Keratinocyte (primary cell): ENCODE data around the gene CDKL5. TPM values are rescaled to one million over a fixed set of nuclear protein-coding genes. Genes with fewer than 3 reads are reported as not detected.

Experiments used
- DNase-seq: peaks from one replicate; pipeline ENCODE4 v3.0.0-alpha.2; 2011; ENCODE audit warnings: low read depth, missing footprints, low spot score
- FAIRE-seq: peaks from 2 replicates; lab custom pipeline; 2011; peaks lifted over from hg19 to GRCh38; lab: Jason Lieb, UNC
- H2AFZ ChIP-seq: 2 replicates; pipeline ENCODE4 v1.6.0; 2012; ENCODE audit warnings: low read length, control low read depth, inconsistent platforms; ENCODE audit not compliant: control insufficient read depth
- H3K27ac ChIP-seq: 2 replicates; pipeline ENCODE4 v1.5.1; 2011; ENCODE audit warnings: low read length; ENCODE audit not compliant: control insufficient read depth, insufficient read depth
- H3K27me3 ChIP-seq: 3 replicates; pipeline ENCODE4 v1.6.0; 2011; ENCODE audit warnings: low read length; ENCODE audit not compliant: control insufficient read depth, insufficient read depth; ENCODE audit errors: extremely low read depth
- H3K36me3 ChIP-seq, 2 experiments: 2 replicates in 1 of 2; 3 replicates in 1 of 2; pipeline ENCODE4 v1.5.1; 2011; ENCODE audit warnings: low read length in 2 of 2, mild to moderate bottlenecking in 1 of 2; ENCODE audit not compliant: control insufficient read depth in 2 of 2, insufficient read depth in 2 of 2; ENCODE audit errors: extremely low read depth in 1 of 2
- H3K4me1 ChIP-seq: 3 replicates; pipeline ENCODE4 v1.5.1; 2011; ENCODE audit warnings: low read length; ENCODE audit not compliant: control insufficient read depth, insufficient read depth; ENCODE audit errors: extremely low read depth
- H3K4me2 ChIP-seq: 3 replicates; pipeline ENCODE4 v1.6.0; 2011; ENCODE audit warnings: low read depth, low read length; ENCODE audit not compliant: control insufficient read depth, insufficient read depth; ENCODE audit errors: extremely low read depth
- H3K4me3 ChIP-seq, 3 experiments: fragments of 200-600 bp in 1 of 3; sonication (generic) in 1 of 3; 2 replicates in 2 of 3; 3 replicates in 1 of 3; pipeline ENCODE4 v1.5.1; 2011 to 2016; ENCODE audit warnings: low read length in 3 of 3, mild to moderate bottlenecking in 3 of 3, control low read depth in 2 of 3, inconsistent platforms in 1 of 3, low read depth in 1 of 3, mixed read lengths in 1 of 3, mixed run types in 1 of 3, moderate library complexity in 1 of 3; ENCODE audit not compliant: control insufficient read depth in 2 of 3, insufficient read depth in 2 of 3; ENCODE audit errors: extremely low read depth in 1 of 3
- H3K79me2 ChIP-seq: 2 replicates; pipeline ENCODE4 v1.6.0; 2012; ENCODE audit warnings: low read length; ENCODE audit not compliant: control insufficient read depth, insufficient read depth
- H3K9ac ChIP-seq: 3 replicates; pipeline ENCODE4 v1.6.0; 2011; ENCODE audit warnings: low read length; ENCODE audit not compliant: control insufficient read depth, insufficient read depth; ENCODE audit errors: extremely low read depth
- H3K9me1 ChIP-seq: 3 replicates; pipeline ENCODE4 v1.6.0; 2011; ENCODE audit warnings: low read length; ENCODE audit not compliant: control insufficient read depth, insufficient read depth; ENCODE audit errors: extremely low read depth
- H3K9me3 ChIP-seq: 2 replicates; pipeline ENCODE4 v1.5.1; 2012; ENCODE audit warnings: low read depth, low read length; ENCODE audit not compliant: control insufficient read depth
- H4K20me1 ChIP-seq: 3 replicates; pipeline ENCODE4 v1.6.0; 2011; ENCODE audit warnings: low read length; ENCODE audit not compliant: control insufficient read depth, insufficient read depth; ENCODE audit errors: extremely low read depth
- CTCF ChIP-seq, 3 experiments: IDR thresholded peaks in 1 of 3; conservative IDR thresholded peaks in 1 of 3; optimal IDR thresholded peaks in 1 of 3; 2 replicates in 2 of 3; 3 replicates in 1 of 3; pipeline versions ENCODE3 to v1.5.1; 2011; ENCODE audit warnings: low read length in 3 of 3, mild to moderate bottlenecking in 3 of 3, moderate library complexity in 2 of 3, control low read depth in 1 of 3, inconsistent platforms in 1 of 3; ENCODE audit not compliant: insufficient read depth in 2 of 3; ENCODE audit errors: extremely low read depth in 1 of 3
- EZH2 ChIP-seq: IDR thresholded peaks from one replicate; pipeline ENCODE4 v1.6.1; 2012; ENCODE audit warnings: inconsistent platforms, mild to moderate bottlenecking, low read length, moderate library complexity
- dilution Hi-C: fragments of 300-500 bp; cut with MboI; formaldehyde crosslinking; loops from one replicate; pipeline ENCODE4 v1.7.0; 2020; ENCODE audit warnings: low sequenced_read_pairs; ENCODE audit not compliant: extremely low pct_ligation_motif_present
- polyA plus RNA-seq, 5 experiments: library from polyadenylated mRNA; depleted of rRNA in 3 of 5; stranded (reverse) in 3 of 5; stranded (forward) in 1 of 5; unstranded in 1 of 5; fragments of >200 nt; gene quantifications; 1 replicate in 1 of 5; 2 replicates in 3 of 5; 3 replicates in 1 of 5; pipeline versions ENCODE4 v1.2.1 to v1.2.3, GENCODE V29; 2011 to 2012; ENCODE audit warnings: missing spikeins in 2 of 5, low read depth in 1 of 5, low replicate concordance in 1 of 5

The CDKL5 gene
- polyA plus RNA-seq, 1 donor (not counting 4 experiments of a cell fraction or from before 2014, with no cell fraction given): 3.4 TPM

- Histone ChIP-seq H2AFZ (no peak overlapping the region), H3K9ac (no peak overlapping the region), H3K79me2 (no peaks in the 10 kb centered on the region), H3K27me3 (no peaks in the 10 kb centered on the region), H3K4me2 (no peak overlapping the region), H3K27ac (no peak overlapping the region), H3K9me1 (no peaks in the 10 kb centered on the region), H3K4me1 (no peaks in the 10 kb centered on the region), H3K9me3 (no peaks in the 10 kb centered on the region), H4K20me1 (no peaks in the 10 kb centered on the region), H3K36me3 (no peaks in the 10 kb centered on the region), H3K4me3 (no peak overlapping the region)
- TF ChIP-seq EZH2 (no peak), CTCF (optimal IDR thresholded peaks at IDR 0.05 in 1 of 3, IDR thresholded peaks at IDR 0.05 in 1 of 3, conservative IDR thresholded peaks at IDR 0.05 in 1 of 3; ENCODE audit: extremely low read depth in 1 of 3, insufficient read depth in 2 of 3, low read length in 3 of 3) (no peak)
- dilution Hi-C loops: no loop called here
- DNase-seq (no peak), FAIRE-seq (no peak)
Measured at GRCh38 chrX:18490806-18491555, 65.6 kb downstream of the CDKL5 start.

GRCh38 chrX:18491587-18492340, 66.4 kb downstream of the CDKL5 start:
- Histone ChIP-seq H3K9me3 (no peaks in the 10 kb centered on the region), H3K4me2 (no peak overlapping the region), H3K27ac (no peak overlapping the region), H4K20me1 (no peaks in the 10 kb centered on the region), H2AFZ (no peak overlapping the region), H3K79me2 (no peaks in the 10 kb centered on the region), H3K9ac (no peak overlapping the region), H3K27me3 (no peaks in the 10 kb centered on the region), H3K36me3 (no peaks in the 10 kb centered on the region), H3K4me3 (no peak overlapping the region), H3K4me1 (no peaks in the 10 kb centered on the region), H3K9me1 (no peaks in the 10 kb centered on the region)
- no peak for DNase-seq
- FAIRE-seq: no peak
- dilution Hi-C loops: no loop called here
- TF ChIP-seq CTCF (optimal IDR thresholded peaks at IDR 0.05 in 1 of 3, IDR thresholded peaks at IDR 0.05 in 1 of 3, conservative IDR thresholded peaks at IDR 0.05 in 1 of 3; ENCODE audit: extremely low read depth in 1 of 3, insufficient read depth in 2 of 3, low read length in 3 of 3): no peak
